ENCODE data around the gene FHDC1.
A peak's percentile ranks its signal among the peaks of the same experiment; 100 is the strongest.

The FHDC1 gene

DNA sequence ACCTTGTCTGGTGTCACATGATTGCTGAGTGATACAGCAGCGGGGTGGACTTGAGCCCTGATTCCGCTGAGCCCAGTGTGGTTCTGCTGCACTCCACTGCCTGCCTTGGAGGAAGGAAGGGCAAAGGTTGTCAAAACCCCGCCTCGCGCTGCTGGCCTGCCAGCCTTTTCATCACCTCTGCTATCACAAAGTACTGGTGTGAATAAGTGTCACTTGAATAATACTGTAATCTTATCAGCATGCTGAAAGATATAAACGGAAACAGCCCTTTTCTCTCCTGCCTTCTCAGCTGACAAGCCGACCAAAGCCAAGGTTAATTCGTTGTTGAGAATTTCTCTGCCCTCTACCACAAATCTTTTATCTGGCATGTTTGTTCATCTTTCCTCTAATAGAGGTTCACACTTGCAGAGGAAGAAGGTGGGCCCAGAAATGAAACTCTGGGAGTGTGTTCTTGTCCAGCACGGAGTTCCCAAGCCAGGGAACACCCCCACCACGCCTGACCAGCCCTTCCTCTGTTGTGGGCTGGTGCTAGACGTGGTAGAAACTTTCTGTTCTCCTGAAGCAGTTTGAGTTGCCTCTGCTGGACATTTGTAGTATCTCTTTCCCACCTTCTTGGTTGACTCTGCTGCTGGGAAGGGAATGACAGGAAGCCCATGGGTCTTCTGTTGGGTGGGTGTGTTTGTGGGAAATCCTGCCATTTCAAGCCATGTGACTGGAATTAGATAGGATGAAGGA, 21.5 kb downstream of the FHDC1 start:
- peak; percentile 39 for DNase-seq (ENCODE audit: low spot score)

DNA sequence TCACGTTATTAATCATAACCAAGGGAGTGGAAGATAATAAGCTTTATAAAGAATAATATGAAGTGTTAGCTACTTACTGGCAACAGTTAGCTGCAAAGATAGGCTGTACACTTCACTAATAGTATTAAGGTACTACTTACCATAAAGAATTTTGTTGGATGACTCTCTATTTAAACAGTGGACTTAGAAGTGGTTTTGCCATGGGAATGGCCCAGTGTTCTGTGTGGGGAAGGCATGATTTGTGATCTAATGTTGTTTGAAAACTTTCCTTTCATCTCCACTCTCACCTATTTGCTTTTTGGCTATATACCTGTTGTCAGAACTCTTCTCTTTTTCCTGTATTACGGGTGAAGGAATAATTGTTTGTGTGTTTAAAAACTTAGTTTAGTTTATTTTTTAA, 23.0 kb downstream of the FHDC1 start:
- no peak for DNase-seq (ENCODE audit: low spot score)

DNA sequence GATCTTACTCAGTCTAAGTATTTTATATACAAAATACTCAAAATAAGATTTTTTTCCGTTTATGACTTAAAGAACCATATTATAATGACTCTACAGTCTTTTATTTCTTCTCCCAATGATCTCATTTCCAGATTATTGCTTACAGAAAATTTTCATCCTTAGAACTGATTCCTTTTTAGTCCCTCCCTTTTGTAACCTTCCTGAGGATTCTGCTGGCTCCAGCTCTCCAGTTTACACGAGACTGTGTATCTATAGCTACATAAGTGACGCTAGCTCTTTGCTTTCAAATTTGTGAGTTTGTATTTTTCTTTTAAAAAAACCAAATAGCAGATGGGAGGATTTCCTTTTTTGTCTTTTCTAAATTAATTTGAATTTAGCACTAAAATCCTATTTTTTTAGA, 24.0 kb downstream of the FHDC1 start:
- no peak for DNase-seq (ENCODE audit: low spot score)

DNA sequence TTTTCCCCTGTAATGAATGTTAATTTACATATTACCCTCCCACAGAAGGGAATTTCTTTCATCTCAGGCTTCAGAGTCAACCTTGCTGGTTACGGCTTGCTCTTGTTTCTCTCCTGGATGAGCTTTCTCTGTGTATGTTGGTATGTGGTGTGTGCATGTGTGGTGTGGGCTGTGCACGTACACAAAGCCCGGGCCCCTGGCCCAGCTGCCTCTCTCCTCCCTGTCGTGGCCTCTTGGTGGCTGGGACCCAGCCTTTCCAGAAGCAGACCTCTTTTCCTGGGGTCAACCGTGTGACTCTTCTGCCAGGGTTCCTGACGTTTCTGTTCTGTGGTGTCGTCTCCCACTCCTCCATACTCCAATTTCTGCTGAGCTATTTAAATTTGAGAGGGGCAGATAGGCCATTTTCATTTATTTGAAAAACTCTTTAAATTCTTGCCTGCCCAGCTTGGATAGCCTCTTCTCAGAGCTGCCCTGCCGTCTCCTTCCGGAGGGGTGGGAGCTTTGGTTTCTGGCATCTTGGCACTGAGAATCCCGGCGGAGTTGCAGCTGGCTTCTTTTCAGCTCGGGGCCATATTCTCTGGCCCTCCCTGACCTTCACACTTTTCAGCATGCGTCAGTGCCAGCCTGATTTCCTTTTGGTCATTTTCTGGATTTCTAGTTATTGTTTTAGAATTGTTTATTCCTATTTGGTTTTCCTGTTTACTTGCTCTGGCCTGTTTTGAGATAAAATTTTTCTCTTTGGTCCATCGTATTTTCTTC, 25.1 kb downstream of the FHDC1 start:
- DNase-seq (ENCODE audit: low spot score), result no peak

DNA sequence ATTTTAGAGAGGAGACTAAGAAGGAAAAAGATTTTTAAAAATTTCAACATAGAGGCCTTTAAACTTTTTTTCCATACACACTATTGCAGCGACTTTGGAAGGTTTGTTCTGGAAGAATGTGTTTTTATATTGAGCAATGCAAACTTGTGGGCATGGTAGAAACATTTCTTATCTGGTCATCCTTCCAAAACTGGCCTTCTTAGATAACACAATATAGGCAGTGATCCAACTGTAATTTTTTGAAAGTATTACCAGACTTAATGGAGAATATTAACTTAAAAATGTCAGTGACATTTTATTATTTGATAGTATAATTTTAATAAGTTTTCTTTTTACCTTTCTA, 25.6 kb downstream of the FHDC1 start:
- no peak for DNase-seq (ENCODE audit: low spot score)

DNA sequence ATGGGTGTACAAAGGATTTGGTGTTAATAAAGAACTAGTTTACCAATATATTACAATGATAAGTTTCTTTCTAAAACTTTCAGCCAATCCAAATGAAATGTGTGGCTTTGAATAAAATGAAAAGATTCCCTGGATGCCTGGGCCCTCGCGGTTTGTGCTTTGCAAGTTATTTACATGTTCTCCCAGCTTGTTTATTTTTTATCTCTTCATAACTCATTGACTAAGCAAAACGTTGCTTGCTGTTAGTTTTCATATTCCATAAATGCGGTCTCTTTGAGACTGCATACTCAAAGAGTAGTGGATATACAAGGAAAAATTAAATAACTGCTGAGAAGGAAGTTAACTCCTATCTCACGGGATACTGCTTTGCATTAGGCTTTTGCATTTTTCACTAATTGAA, 26.0 kb downstream of the FHDC1 start:
- DNase-seq (ENCODE audit: low spot score), result no peak

GRCh38 chr4:152964335-152964734, 28.2 kb downstream of the FHDC1 start:
- DNase-seq (ENCODE audit: low spot score), result no peak

GRCh38 chr4:152965611-152966010, 29.5 kb downstream of the FHDC1 start:
- no peak for DNase-seq (ENCODE audit: low spot score)

GRCh38 chr4:152967907-152968306, 31.8 kb downstream of the FHDC1 start:
- no peak for DNase-seq (ENCODE audit: low spot score)

- DNase-seq (ENCODE audit: low spot score), result no peak
Observed at GRCh38 chr4:152968806-152969394, 32.8 kb downstream of the FHDC1 start.

DNA sequence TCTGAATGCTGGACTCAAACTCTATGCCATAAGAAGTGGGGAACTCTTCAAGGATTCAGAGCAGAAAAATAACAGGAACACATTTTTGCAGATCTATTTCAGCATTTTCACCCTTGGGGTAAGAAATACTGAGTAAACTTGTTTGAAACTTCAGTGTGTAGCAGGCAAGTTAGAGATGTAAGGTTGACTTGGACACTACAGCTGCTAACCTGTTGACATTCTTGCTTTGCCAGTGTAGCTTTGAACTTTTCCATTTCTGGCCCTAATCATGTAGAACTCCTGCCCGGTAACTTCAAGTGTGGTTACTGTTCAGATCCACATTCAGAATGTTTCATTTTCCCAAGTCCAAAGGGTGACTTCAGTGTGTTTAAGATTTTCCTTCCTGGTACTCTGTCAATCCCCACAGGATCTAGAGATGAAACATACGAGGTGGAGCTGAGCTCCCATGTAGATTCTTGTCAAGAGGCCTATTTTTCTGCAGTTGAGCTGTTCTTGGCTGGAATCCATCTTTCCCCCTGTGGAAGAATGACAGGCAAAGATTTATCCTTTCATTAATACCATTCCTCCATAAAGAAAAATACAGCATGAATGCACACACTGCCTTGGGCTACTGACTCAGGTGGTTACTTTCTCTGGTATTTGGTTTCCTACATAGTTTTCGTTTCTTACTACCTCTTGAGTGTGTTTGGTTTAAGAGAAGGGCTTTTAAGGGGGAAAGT, 34.1 kb downstream of the FHDC1 start:
- no peak for DNase-seq (ENCODE audit: low spot score)

- DNase-seq (ENCODE audit: low spot score), result no peak
Observed at GRCh38 chr4:152971053-152971452, 34.9 kb downstream of the FHDC1 start.

GRCh38 chr4:152972821-152973628, 36.9 kb downstream of the FHDC1 start:
- no peak for DNase-seq (ENCODE audit: low spot score)

GRCh38 chr4:152973629-152974467, 37.7 kb downstream of the FHDC1 start:
- DNase-seq (ENCODE audit: low spot score), result no peak

GRCh38 chr4:152974468-152975379, 38.6 kb downstream of the FHDC1 start:
- DNase-seq (ENCODE audit: low spot score), result no peak

GRCh38 chr4:152975380-152976211, 39.5 kb downstream of the FHDC1 start:
- no peak for DNase-seq (ENCODE audit: low spot score)

GRCh38 chr4:152976212-152976761, 40.2 kb downstream of the FHDC1 start:
- no peak for DNase-seq (ENCODE audit: low spot score)

GRCh38 chr4:152979731-152980330, 43.7 kb downstream of the FHDC1 start:
- no peak for DNase-seq (ENCODE audit: low spot score)
